Stimulated activated CD4-positive, alpha-beta T cell treated with anti-CD3 and anti-CD28 coated beads, Interleukin-1b, Interleukin-23, amount 100 ng/mL, for 48 hours (primary cell): Measurements from ENCODE around the gene CKAP4.
"Not testable (repeated sequence)": the region's sequence is repeated elsewhere in the genome, so short reads cannot be mapped to it uniquely, and the experiment has no call there.

Source experiments
- DNase-seq: peaks from one replicate; pipeline ENCODE4 v3.0.0-alpha.2; 2020

CKAP4 gene, protein sequence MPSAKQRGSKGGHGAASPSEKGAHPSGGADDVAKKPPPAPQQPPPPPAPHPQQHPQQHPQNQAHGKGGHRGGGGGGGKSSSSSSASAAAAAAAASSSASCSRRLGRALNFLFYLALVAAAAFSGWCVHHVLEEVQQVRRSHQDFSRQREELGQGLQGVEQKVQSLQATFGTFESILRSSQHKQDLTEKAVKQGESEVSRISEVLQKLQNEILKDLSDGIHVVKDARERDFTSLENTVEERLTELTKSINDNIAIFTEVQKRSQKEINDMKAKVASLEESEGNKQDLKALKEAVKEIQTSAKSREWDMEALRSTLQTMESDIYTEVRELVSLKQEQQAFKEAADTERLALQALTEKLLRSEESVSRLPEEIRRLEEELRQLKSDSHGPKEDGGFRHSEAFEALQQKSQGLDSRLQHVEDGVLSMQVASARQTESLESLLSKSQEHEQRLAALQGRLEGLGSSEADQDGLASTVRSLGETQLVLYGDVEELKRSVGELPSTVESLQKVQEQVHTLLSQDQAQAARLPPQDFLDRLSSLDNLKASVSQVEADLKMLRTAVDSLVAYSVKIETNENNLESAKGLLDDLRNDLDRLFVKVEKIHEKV

DNA sequence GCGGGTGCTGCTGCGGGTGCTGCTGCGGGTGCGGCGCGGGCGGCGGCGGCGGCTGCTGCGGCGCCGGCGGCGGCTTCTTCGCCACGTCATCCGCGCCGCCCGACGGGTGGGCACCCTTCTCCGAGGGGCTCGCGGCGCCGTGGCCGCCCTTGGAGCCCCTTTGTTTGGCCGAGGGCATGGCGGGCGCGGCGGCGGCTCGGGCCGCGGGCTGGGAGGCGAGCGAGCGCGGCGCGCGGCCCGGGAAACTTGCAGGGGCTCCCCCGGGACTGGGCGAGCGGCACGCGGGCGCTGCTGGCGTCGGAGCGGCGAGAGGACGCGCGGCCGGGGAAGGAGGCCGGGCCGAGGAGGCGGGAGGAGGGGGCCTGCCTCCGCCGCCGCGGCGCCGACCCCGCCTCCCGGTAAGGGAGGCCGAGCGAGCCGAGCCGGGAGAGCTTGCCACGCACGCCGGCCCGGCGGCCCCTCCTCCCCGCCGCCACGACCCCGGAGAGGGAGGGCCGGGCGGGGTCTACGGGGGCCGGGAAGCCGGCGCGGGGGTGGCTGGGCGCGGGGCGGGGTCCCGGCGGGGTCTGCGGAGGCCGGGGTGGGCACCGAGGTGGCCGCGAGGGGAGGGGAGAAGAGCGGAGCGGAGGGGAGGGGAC, at the start of gene CKAP4:
Gene CKAP4 (minus strand): TSS at position 347 of the 638 bp plus-strand sequence. CDS start 169 bp downstream, at position 178.
- DNase-seq, result peak; percentile 40

DNA sequence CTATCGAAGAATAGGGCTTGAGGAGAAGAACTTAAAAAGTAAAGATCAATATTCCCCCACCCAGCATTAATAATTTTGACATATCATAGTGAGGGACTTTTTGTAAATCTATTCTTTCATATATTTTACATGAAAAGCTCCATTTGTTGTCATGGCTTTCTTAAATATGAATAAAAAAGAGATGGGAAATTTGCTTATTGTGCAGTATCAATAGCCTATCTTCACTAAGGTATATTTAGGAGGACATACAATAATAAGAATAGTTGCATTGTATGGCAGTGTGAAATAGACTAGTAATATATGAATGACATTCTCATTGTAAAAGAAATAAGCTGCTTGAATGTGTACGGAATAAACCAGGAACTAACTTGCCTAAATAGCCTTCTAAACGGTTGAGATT, 49.3 kb upstream of the CKAP4 start:
- no peak for DNase-seq

DNA sequence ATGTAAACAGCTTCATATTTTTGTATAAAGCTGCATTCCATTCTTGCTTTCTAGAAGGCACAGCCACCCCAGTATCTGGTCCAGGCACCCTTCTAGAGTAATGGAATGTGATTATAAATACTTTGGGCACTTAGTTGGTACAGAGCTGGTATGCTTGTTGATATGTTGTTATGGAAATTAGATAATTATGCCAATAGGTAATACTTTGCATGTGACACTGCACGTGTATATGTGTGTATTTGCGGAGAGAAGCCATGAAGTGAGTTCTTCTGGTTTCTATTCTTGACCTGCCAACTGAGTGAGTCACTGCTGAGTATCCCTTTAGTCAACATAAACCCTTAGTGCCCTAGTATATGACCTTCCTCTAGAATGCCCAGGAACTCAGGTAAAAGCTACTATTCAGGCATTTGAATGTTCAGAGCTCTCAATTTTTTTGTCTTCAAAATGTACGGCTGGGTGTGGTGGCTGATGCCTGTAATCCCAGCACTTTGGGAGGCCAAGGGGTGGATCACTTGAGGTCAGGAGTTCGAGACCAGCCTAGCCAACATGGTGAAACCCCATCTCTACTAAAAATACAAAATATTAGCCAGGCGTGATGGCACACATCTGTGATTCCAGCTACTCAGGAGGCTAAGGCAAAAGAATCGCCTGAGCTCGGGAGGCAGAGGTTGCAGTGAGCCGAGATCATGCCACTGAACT, 48.5 kb upstream of the CKAP4 start:
- no peak for DNase-seq

DNA sequence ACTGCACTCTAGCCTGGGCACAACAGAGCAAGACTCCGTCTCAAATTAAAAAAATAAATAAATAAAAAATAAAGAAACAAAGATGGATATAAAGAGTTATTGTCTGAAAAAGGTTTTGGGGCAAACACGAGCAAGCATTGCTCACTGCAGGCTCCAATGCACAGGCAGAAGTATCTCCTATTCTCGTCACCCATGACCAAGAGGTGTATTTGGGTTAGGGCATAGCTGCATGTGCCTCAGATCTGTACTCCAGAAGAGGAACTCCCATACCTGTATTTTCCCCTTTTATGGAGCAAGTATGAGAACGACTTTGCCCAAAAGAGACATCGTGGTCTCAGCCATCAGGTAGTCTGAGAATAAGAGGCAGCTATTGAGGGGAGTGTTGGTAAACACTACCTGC, 44.5 kb upstream of the CKAP4 start:
- DNase-seq, result no peak

DNA sequence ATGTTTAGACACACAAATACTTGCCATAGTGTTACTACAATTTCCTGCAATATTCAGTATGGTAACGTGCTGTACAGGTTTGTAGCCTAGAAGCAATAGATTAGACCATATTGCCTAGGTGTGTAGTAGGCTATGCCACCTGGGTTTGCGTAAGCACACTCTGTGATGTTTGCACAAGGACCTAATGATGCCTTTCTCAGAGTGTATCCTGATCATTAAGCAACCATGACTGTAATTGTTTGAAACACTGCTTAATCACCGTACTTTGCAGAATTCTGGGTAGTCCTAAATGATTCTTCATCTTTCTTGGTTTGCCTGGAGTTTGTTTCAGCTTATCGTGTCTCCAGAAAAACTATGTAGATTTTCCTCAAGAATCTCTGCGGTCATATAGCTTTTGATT, 43.5 kb upstream of the CKAP4 start:
- no peak for DNase-seq

DNA sequence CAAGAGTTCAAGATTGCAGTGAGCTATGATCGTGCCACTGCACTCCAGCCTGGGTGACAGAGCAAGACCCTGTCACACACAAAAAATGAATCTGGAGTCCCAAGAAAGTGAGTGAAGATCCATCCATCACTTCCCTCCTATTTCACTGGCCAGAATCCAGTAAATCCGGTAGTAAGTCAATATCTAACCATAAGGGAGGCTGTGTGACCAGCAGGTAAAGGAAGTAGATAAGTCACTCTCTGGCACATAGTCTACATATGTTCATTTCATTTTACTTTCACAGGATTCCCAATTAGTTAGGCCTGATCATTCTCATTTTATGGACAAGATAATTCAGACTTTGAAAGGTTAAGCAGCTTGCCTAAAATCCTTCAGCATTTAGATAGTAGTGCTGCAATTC, 42.8 kb upstream of the CKAP4 start:
- no peak for DNase-seq

DNA sequence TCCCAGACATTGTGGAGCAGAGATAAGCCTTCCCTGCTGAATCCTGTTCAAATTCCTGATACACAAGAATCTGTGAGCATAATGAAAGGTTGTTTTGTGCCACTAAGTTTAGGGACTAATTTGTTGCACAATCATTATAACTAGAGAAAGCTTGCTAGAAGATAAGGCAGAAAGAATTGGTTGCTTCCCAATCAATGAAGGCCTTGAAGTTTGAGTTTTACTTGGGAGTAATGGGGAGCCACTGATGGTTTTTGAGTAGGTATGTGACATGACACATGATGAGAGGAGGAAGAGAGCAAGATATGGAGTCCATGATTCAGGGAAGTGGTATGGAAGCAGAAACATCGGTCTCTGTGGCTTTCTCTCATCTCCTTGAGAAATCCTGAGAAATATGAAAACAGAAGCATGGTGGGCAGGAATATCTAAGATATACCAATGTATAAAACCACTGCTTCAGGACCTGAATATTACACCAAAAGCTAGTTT, 41.4 kb upstream of the CKAP4 start:
- DNase-seq, result no peak

DNA sequence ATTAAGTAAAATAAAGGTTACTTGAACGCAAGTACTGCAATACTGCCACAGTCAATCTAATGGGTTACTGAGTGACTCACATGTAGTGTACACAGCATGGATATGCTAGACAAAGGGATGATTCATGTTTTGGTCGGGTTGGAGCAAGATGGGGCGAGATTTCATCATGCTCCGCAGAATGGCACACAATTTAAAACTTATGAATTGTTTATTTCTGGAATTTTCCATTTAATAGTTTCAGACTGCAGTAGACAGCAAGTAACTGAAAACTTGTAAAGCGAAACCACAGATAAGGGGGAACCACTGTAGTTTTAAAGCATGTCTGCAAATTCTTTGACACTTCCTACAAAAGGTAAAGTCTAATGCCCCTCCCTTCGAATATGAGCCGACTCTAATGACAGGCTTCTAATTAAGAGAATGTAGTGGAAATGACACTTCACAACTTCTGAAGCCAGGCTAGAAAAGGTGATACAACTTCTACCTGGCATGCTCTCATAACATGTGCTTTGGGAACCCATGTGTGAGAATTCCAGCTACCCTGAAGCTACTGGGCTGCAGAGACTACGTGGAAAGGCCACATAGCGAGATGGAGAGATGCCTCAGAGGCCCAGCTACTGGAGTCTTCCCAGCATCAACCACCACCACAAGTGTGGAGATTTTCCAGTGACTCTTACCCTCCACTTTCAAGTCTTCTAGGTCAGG, 40.8 kb upstream of the CKAP4 start:
- peak; percentile 60 for DNase-seq

DNA sequence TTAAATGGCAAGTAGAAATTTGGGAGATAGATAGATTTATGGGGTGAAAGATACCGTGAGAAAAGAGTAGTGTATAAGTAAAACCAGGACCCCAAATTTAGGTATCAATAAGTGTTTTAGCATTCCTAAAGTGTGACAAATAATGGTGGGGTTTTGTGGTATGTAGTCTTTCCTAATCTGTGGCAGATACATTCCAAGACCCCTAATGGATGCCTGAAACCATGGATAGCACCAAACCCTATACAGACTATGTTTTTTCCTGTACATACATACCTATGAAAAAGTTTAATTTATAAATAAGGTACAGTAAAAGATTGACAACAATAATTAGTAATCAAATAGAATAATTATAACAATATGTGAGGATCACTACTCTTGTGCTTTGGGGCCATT, 40.3 kb upstream of the CKAP4 start:
- no peak for DNase-seq

DNA sequence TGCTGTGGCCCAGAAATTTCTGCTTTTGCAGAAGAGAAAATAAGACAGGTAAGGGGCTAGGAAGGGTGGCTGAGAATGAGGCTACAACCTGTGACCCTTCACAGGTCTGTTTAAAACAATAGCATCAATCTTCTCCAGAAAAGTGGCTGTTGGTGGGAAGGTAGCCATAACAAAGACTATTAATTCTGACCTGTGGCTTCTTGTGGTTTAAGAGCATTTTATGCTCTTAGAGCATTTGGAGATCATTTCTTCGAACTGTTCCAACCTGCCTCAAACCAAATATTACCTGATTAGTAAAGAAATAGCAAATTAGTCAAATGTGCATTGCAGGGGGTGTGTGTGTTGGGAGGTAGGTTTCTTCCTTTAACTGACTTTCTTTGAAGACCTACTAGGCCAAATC, 39.5 kb upstream of the CKAP4 start:
- DNase-seq, result no peak

DNA sequence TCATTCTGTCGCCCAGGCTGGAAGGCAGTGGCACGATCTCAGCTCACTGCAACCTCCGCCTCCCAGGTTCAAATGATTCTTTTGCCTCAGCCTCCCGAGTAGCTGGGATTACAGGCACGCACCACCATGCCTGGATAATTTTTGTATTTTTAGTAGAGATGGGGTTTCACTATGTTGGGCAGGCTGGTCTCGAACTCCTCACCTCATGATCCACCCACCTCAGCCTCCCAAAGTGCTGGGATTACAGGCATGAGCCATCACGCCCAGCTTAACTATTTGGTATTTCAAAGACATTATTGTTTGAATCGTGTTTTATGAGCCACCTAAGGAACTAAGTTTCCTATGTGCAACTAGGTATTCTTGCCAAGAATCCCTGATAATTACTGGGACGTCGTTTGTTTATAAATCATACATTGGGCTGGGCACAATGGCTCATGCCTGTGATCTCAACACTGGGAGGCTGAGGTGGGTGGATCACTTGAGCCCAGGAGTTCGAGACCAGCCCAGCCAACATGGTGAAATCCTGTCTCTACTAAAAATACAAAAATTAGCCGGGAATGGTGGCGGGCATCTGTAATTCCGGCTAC, 38.8 kb upstream of the CKAP4 start:
- not testable (repeated sequence) for DNase-seq

DNA sequence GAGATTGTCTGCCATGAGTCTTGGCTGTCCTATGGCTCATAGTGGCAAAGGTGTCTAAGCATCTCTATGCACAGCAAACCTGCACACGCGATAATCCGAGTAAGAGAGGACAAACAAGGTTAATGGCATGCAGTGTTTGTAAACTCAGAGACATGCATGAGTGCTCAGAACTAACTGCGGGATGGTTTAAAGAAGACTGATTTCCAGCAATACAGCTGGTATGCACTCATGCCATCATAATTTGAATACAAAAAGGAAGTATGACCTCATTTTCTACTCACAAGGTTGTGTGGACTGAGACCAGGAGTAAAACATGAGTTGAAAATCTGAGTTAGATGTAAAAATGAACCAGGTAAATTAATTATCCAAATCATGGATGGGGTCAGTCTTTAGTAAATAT, 38.2 kb upstream of the CKAP4 start:
- no peak for DNase-seq

DNA sequence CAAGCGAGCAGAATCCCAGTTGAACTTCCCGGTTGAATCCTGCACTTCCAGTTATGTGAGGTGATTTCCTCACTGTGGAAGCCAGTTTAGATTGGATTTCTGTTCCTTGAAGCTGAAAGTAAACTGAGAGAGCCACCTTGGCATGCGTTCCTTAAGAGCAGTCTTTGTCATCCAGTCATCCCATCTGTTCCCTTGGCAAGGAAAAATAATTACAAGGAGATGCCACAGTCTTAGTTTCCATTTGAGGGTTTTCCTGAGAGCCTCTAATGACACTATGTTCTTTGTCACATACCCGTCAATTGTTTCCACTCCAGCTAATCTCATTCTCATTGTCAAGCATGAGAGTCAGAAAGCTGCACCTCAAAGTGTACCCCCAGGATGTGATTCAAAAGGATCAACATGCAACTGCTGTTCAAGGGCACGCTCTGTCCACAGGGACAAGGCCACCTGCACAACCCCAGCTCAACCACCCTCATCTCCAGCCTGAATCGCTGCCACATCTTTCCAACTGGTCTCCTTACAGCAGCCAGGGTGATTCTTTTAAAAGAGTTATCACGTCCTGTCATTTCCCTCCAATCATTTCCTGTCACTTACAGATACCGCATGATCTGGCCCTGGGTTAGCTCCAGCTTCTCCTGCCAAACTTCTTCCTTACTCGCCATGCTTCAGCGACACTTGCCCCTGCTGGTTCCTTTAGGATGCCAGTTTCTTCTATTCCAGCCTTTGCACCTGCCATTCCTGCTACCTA, 36.7 kb upstream of the CKAP4 start:
- peak; percentile 15 for DNase-seq

DNA sequence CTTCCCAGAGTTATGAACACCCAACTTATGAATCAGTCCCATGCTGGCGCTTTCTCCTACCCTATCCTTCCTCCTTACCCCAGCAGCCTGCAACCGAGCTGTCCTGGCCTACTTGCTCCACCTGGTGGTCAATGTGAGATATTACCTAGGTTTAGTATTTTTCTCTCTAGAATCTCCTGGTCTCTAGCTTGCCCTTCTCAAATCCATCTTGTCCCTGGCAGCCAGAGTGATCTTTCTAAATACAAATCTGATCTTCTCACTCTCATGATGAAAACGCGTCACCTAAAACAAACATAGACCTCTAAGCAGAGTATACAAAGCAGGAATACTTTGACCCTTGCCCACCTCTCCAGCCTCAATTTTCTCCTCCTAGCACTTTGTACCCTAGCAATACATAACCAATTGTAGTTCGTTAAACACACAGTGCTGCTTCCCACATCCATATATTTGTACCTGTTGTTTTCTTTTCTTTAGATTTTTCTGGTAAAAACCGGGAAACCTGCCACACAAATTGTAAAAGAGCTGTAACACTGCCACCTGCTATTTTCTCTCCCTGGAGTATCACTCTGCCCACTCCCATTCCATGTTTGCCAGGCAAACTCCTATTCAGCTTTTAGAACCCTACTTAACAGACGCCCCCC, 34.8 kb upstream of the CKAP4 start:
- peak; percentile 45 for DNase-seq

DNA sequence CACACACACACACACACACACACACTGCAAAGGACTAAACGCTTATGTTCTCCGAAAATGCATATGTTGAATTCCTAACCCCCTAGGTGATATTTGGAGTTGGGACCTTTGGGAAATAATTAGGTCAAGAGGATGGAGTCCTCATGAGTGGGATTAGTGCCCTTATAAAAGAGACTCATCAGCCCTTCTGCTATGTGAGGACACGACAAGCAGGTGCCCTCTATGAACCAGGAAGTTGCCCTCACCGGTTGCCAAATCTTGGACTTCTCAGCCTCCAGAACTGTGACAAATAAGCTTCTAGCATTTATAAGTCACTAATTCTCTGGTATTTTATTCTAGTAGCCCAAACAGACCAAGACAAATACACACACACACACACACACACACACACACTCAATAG, 34.0 kb upstream of the CKAP4 start:
- DNase-seq, result no peak

DNA sequence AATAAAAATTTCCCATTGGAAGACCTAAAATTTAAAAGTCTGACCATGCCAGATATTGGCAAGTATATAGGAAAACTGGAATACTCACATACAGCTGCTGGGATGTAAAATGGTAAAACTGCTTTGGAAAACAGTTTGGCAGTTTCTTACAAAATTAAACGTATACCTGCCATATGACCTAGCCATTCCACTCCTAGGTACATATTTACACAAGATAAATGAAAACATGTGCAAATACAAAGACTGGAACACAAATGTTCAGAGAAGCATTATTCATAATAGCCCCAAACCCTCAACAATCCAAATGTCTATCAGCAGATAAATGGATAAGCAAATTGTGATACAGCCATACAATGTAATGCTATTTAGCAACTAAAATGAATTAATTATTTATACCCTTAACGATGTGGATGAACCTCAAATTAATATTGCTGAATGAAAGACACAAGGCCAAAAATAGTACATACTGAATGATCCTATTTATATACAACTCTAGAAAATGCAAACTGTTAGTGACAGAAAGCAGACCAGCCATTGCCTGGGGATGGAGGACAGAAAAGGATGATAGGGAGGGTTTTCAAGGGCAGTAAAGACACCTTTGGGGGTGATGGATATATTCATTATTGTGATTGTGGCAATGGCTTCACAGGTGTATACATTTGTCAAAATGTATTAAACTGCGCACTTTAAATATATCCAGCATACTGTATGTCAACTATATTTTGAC, 33.4 kb upstream of the CKAP4 start:
- no peak for DNase-seq

DNA sequence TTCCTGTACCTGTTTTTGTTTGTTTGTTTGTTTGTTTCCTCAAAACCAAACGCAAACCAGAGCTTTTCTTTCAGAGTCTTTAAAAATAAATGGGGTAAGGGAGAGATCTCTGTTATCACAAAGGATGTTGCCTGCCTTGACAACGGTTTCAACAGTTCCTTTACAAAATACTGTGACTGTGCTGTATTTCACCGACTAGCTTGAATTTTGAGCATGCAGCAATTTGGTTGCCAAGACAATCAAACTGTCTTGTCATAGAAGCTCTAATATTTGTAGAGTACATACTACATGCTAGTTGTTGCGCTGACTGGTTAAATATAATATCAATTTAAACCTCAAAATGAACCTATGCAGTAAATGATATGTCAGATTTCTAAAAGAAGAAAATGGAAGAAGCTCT, 32.3 kb upstream of the CKAP4 start:
- DNase-seq, result no peak

DNA sequence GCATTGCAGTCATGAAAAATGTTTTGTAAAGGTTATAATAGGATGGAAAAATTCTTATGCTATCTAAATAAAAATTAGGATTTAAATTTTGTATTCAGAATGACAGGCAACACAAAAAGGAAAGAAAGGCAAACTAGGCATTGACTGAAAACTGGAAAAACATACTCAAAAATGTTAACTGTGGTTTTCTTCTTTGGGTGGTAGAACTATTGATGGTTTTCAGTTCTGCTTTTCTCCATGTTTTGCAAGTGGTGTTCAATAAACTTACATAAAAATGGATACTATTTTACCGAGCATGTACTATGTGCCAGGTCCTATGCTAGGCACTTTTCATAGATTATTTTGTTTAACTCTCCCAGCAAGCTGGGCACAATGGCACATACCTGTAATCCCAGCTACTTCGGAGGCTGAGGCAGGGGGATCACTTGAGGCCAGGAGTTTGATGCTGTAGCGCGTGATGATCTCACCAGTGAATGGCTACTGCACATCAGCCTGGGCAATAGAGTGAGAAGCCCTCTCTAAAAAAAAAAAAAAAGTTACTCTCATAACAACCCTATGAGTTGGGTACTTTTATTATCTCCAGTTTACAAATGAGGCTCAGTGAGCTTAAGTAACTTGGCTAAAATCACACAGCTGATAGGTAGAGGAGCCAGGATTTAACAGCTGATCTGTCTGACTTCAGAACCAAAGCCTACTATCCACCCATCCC, 28.4 kb upstream of the CKAP4 start:
- no peak for DNase-seq

DNA sequence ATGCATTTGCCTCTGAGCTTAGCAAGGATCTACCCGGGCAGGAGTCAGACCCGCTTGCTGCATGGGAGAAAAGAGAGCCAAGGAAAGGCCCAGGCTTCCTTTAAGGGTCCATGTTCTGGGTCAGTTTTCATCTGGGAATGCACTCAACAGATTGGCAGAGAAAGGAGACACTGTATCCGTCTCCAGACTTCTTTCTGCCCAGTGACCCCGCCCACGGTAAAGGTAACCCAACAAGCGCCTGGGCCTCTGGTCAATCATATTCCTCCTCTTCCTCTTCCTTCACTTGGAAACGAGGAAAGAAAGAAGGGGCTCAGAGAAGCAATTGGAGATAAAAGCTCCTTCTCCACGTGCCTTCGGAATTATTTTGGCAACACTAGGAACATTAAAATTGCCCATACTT, 27.6 kb upstream of the CKAP4 start:
- DNase-seq, result no peak
